ENCODE data around the gene CCNK.
A peak's percentile ranks its signal among the peaks of the same experiment; 100 is the strongest.

The CCNK gene

GRCh38 chr14:99467336-99468078 is 13.7 kb upstream of the CCNK start:
- peak; percentile 59 for DNase-seq

DNA sequence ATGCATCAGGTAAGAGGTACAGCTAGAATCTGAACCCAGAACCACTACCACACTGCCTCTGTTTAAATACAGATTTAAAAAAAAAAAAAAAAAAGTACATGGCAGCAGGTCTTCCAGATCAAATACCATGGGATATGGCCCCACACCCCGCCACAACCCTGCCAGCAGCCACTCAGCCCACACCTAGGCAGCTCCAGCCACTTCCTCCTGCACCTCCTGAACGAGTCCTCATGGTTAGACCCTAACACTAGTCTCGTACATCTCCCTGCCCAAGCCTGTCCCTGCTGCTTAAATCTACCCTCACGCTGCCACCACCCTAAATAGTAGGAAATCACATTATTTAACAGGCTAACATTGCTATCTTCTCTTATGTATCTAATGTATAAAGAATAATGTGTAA is 13.1 kb upstream of the CCNK start:
- peak; percentile 30 for DNase-seq

DNA sequence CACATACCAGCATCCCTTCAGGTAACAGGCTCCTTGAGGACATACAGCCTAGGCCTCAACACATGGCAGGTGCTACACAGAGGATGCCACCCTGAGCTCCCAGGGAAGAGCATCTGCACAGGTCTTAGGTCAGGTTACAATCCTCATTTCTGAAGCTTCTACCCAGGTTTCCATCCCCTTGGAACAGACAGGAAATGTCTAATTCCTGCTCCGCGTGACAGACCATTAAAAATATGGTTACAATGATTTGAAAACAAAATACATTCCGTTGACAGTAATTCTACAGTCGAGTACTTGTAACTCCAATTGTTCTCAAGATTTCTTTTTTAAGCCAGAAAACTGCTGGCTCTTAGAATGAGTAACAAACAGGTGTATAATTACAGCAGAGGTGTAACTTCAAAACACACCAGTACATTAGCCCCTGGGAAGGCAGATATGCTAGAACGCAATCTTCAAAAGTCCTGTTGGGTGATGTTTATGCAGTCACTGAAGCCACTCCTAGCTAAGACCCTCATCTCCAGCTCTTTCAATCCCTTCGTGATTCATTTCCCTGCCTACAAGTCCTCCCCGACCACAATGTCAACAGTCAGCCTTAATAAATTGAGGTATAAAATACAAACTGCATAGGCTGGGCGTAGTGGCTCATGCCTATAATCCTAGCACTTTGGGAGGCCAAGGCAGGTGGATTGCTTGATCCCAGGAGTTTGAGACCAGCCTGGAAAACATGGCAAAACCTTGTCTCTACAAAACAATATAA is 12.2 kb upstream of the CCNK start:
- peak; percentile 6 for DNase-seq

DNA sequence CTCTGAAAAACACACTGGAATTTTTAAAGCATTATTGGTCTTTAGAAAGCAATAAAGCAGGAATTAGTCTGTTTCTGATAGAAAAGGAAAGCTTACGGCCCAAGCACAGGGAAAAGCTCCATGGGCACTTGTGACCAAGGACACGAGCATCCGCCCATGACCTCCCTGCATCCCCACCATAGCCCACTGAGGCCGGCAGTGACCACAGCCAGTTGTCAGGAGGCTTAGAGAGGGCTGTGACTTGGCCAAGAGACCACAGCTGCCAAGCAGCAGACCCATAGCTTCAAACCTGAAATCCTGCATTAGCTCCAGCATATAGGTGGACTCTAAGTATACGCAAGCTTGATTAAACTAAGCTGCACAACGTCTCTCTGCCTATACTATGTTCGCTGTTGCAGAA is 9.5 kb upstream of the CCNK start:
- DNase-seq, result no peak

GRCh38 chr14:99472937-99473336 is 8.3 kb upstream of the CCNK start:
- DNase-seq, result no peak

DNA sequence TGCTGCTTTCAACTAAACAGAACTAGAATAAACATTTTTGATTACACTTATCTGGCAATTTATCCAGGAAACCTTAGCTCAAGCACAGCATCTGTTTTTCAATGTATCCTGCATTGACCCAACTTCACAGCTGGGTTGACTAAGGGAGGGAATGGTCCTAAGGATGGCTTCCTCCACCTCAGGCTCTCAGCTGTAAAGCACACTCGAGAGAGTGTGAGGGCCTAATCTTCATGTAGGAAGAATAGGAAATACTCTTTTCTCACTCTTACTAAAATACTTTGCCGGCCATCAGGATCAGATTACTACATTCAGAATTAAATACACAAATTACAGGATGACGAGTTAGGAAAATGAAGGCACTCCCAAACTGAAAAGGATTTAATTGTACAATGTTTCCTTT is 7.8 kb upstream of the CCNK start:
- DNase-seq, result no peak

DNA sequence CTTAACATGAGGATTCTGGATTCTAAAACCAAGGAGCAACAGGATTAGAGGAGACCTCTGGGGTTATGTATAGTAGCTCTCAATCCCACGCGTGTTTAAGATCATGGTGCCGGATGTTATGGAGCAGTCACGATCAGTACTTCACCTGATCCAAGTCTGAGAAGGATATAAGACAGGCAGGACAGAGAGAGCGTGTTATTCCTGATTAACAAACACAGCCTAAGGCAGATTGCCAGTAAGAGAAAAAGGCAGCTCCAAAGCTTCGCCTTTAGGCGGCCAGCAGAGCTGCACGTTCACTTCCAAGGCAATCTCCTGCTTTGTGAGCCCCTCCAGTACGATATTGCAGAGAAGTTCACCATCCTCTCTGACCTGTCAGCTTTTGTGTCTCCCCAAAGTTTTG is 6.0 kb upstream of the CCNK start:
- DNase-seq, result peak; percentile 3

- no peak for DNase-seq
Measured at GRCh38 chr14:99475660-99476059, 5.5 kb upstream of the CCNK start.

- DNase-seq, result no peak
Measured at GRCh38 chr14:99476864-99477263, 4.3 kb upstream of the CCNK start.

DNA sequence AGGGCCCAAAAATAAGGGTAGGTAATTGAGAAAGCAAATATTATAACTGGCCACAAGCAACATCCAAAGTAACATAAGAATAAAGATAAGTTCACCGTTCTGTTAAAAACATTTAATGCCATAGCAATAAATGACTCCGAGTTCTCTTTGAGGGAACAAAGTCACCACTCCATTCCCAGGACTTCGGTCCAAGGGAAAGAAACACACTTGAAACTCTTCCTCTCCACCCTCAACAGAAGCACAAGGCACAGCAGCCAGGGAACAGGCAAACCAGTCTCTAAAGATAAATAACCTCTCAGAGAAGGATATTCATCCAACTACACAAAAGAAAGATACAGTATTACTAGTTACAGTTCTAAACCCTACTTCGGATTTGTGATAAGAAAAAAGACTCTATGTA is 3.1 kb upstream of the CCNK start:
- DNase-seq, result no peak

DNA sequence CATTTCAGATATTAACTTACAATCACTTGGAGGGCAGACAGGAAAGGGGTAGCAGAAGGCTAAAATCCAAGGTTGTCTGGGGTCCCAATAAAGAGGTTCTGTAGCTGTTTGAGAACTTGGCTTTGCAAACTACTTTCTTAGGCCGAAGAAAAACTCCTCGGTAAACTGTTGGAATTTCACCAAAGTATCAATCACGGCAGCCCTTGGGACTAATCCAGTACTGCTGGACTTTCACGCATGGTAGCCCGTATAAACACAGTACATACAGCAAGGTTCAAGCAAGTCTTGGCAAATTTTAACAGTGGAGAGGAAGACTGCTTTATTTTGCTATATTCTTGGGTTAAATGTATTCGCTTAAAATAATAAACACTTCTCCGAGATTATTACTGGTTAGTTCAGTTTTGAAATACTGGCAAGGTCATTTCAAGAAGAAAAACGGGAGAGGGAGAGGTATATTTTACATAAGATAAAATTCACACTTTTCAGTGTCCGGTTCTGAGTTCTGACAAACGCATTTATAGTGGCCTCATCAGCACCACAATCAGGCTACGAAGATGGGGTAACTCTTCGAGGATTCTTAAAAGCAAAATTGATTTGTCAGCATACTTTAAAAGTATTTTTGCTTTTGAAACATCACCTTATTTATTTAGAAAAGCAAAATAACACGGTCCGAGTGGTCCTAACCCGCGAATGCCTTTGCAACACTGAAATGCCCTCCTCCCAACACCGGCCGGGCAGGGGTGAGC is 1.9 kb upstream of the CCNK start:
- peak; percentile 10 for DNase-seq

DNA sequence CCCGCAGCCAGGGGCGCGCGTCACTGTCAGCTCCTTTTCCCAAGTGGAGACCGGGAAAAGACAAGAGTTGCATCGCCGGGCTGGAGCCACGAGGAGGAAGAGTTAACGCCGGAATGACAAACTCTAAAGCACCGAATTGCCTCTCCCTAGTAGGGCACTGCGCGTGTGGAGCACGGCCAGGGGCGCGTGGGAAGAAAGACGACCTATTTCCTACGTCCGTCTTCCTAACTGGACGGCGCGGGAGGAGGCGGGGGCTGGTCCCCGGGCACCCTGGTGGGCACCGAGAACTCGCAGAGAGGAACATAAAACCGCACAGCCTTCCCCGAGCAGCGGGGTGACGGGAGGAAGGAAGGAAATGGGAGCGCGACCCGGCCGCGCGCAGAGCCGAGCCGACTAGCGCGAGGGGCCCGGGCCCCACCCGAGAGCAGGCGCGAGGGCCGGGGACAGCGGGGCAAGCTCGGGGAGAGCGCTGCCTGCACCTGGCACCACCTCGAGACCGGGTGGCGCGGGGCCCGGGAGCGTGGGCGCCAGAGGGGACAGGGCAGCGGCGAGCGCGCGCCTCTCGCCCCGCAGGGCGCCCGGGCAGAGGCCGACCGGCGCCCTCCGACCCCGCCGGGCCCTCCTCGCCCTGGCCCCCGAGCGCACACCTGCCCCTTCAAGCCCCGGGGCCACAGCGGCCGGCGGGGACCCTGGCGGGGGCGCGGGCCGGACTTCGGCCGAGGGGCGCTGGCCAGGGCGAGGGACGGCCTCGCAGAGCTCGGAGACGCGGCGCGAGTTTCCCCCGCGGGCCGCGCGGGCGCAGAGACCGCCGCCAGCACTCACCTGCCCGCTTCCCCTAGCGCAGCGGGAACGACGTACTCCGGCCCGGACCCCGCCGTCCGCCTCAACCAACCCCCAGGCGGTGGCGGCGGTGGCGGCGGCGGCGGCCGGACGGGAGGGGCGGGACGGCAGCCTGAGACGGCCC is 1.0 kb upstream of the CCNK start, which contains the start of gene SETD3:
TSS of gene SETD3 (minus strand) at position 954 of the 964 bp plus-strand sequence. CDS start 15,054 bp downstream, outside the sequence.
- DNase-seq, result peak; percentile 30

- peak; percentile 45 for DNase-seq
Measured at GRCh38 chr14:99481745-99482099, 513 bp downstream of the CCNK start.

DNA sequence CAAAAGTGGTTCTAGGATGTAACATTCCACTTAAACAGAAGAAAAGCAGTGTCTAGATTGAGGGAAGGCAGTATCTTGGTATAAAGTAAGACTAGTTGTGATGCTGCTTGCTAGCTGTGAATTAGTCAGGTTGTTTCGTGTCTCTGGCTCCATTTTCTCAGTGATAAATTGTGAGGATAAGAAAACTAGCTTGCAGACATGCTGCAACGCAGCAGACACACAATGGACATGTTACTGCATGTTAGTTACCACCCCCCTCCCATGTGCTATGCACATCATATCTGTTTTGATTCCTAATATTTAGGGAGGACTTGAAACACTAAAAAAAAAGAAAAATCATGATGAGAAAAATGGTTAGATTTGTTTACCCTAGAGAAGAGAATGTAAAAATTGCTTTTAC is 2.9 kb downstream of the CCNK start:
- DNase-seq, result no peak

DNA sequence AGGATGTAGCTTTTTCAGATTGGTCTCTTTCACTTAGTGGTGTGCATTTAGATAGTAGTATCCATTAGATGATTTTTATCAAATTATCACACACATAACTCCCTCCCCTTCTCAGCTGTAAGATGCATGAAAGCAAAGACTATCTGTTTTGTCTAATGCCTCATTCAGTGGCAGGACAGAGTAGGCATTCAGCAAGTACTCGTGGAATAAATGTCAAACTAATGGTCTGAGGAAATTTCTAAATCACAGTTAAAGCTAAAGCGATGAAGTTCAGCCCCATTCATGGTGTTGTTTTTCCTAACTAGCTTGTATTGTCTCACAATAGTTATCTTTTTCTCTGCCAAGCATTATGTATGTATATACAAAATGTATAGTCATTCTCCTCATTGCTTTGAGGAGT is 16.1 kb downstream of the CCNK start:
- no peak for DNase-seq

DNA sequence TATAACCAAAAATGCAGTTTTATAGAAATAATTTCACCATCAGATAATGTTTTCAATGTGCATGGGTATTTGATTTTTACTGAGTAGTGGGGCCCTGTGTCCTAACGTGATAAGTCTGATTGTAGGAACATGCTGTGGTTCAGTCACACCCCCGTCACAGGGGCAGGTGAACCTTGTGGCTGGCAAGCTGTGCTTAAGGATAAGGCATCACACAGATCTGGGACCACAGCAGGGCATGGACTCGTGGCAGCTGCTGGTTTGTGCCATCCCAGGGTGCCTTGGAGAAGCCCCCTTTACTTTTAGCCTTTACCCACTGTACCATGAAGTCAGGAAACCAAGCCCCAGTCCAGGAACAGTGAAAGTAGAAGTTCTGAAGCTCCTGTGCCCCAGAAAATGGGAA is 16.7 kb downstream of the CCNK start:
- DNase-seq, result no peak

DNA sequence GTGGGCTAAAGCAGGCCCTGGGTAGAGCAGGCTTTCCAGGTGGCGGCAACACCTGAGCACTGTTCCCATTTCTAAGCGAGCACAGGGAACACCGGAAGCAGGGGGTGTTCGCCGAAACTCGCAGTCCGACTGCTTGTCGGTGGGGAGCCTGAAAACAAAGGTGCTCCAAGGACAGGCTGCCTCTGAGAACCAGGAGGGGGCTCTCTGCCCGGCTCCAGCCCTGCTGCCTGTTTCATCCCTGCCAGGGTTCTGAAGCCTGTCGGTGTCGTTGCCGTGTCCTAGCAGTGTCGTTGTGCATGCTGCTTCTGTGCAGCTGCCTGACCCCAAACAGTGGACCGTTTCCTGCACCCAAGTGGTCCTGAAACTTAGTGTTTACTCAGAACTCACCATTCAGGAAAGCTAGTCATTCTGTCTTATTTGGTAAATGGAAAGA is 21.8 kb downstream of the CCNK start:
- no peak for DNase-seq

DNA sequence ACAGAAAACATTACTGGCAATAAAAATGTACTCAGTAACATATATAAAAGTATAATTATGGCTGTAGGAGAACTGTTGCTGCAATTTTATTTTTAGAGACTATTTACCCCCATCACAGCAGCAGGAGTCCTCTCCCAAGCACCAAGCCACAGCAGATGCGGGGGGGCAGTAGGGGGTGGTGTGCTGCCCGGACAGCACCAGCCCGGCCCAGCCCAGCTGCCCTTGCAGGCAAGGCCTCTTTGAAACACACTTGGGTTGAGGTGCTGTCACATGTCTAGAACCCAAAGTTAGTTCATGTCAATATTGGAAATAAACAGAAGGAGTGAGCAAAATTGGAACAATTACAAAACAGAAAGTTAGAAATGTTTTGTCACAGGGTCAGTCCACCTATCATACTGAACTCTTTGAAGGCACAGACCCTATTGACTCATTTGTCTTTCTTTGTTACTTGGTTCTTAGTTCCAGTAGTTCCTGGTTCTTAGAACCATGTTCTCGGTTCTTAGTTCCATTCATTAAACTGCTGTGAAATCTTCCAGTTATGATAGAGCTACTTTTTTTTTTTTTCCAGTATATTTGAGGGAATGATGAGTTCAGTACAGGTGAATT is 22.7 kb downstream of the CCNK start:
- no peak for DNase-seq

GRCh38 chr14:99505089-99505488 is 23.9 kb downstream of the CCNK start:
- no peak for DNase-seq

GRCh38 chr14:99506276-99506675 is 25.1 kb downstream of the CCNK start:
- no peak for DNase-seq

DNA sequence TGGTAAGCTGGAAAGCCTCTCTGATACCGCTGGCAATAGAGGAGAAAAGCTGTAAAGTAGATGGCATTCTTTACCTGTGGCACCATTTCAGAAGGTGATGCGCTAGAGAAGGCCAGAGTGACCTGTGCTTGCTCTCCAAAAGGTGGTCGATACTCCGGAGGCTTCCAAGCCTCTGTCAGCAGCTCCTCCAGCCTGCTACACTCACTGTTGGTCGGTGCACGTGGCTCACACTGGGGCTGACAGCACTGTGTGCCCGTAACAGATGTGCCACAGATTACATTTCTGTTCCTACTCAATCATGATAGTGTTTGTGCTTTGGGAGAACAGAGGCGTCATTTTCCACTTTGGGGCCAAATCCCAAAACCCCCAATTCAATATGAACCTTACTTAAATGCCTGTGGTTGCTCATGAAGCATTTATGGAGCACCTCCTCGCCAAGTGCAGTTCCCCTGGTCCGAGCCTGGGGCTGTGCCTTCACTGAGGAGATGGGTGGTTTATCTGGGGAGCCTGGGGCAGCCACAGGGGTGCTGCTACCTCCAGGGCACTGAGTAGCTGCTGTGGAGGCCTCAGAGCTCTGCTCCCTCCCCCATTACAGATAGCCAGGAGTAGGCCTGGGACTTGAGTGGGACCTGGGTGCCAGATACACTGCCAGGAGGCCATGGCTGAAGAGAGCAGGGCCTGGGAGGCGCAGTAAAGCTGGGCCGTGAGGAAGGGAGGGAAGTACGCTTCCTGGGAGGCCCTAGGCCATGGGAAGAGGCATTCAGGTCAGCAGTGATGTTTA is 26.8 kb downstream of the CCNK start:
- DNase-seq, result no peak
